Cerebellar nuclear complex (tissue), 1 donor: ENCODE results near the gene ZFYVE1.
"Not testable (repeated sequence)": the region's sequence is repeated elsewhere in the genome, so short reads cannot be mapped to it uniquely, and the experiment has no call there.

ENCODE experiments used
- DNase-seq, 2 experiments: peaks; one replicate each; lab custom pipeline; 2025; lab: John Stamatoyannopoulos, UW

ZFYVE1 gene

DNA sequence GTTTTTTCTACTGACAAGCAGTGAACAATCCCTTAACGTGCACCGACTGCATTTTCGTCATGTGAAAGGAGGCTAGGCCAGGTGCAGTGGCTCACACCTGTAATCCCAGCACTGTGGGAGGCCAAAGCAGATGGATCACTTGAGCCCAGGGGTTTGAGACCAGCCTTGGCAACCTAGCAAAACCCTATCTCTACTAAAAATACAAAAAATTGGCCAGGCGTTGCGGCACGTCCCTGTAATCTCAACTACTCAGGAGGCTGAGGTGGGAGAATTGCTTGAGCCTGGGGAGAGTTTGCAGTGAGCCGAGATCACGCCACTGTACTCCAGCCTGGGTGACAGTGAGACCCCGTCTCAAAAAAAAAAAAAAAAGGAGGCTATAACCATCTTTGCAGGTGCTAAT lies 22.3 kb downstream of the ZFYVE1 start:
- DNase-seq = not testable (repeated sequence)

DNA sequence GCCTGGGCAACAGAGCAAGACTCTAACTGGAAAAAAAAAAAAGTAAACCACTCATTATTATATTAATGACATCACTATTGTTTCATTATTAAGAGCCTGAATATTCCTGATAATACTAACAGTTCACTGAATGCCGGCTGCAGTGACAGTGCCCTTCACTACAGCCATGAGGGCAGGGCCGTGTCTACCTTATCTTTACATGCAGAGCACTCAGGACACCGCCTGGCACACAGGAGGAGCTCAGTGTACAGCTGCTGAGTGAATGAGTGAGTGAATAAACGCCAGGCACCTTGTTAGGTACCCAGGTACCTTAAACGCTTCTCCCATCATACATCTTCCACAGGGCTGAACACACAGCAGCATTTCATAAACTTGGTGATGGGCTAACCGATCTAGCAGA lies 23.2 kb downstream of the ZFYVE1 start:
- no peak for DNase-seq

DNA sequence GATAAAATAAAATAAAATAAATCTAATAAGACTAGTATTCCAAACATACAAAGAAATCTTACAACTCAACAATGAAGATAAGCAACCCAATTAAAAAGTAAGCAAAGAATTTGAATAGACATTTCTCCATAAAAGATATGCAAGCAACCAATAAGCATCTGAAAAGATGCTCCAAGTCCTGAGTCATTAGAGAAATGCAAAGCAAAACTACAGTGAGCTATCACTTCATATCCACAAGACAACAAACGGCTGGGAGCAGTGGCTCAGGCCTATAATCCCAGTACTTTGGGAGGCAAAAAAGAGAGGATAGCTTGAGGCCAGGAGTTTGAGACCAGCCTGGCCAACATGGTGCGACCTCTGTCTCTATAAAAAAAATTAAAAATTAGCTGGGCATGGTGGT lies 26.8 kb downstream of the ZFYVE1 start:
- no peak for DNase-seq

DNA sequence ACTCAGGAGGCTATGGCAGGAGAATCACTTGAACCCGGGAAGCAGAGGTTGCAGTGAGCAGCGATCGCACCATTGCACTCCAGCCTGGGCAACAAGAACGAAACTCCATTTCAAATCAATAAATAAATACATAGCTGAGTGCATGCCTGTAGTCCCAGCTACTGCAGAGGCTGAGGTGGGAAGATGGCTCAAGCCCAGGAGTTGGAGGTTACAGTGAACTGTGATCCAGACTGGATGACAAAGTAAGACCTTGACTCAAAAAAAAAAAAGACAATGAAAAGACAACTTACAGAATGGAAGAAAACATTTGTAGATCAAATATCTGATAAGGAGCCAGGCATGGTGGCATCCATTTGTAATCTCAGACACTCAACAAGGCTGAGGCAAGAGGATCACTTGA lies 27.6 kb downstream of the ZFYVE1 start:
- no peak for DNase-seq

DNA sequence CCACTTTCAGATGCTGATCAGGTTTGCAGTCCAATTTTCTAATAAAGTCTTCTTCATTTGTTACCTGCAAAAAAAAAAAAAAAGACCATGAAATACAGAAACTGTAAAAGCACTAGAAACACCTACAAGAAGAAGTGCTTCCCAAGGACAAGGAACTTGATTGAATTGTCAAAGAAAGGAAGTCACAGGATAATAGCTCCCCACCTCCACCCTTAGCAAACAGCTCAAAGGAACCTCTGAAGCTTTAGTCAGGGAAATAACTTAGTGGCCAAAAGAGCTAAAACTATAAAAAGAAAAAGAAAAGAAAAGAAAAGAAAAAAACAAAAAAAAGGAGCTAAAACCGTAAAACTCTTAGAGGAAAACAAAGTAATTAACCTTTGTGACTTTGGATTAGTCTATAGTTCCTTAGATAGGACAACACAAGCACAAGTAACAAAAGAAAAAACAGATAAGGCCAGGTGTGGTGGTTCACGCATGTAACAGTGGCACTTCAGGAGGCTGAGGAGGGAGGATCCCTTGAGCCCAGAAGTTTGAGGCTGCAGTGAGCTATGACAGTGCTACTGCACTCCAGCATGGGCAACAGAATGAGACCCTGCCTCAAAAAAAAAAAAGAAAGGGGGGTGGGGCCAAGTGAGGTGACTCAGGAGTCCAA lies 28.5 kb downstream of the ZFYVE1 start:
- no peak for DNase-seq

DNA sequence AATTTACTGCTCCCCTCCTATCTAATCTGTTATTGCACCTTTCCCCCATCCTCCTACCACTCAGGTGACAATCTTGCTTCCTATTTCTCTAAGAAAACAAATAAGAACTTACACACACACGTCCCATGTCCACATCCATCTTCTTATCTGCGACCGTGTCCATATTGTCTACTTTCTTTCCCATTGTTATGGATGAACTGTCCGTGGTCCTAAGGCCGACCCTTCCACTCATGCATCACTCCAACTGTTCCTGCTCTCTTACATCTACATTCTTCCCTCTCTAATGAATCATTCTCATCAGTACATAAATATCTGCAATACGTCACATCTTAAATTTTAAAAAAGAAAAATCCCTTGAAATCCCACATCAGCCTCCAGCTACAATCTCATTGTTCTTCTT lies 30.0 kb downstream of the ZFYVE1 start:
- no peak for DNase-seq

DNA sequence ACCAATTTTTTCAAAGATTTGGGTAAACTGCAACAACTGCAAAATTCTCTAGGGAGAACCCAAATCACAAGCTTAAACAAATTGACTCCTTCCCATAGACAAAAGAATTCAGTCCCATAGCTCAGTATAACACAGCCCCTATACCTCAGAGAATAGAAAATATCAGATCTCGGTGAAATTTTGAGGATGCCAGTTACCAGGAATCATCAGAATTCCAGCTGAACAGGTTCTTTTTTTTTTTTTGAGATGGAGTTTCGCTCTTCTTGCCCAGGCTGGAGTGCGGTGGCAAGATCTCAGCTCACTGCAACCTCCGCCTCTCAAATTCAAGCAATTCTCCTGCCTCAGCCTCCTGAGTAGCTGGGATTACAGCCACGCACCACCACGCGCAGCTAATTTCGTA lies 36.7 kb downstream of the ZFYVE1 start:
- DNase-seq = no peak

DNA sequence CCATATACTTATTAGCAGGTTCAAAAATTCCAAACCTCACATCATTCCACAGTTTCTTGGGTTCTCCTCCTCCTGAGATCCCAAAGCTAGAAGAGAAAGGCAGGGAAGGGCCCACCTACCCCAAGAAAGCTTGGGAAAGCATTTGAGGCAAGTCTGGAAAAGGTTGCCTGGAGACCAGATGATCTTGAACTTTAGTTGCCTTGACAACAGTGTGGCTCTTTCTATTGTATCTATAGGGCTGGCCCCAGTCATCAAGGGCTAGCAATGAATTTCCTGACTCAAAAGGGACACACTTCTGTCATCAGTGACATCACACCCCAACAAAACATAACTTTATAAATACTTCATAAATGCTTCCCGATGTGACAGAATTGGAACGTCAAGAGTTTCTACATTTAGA lies 40.0 kb downstream of the ZFYVE1 start:
- DNase-seq = no peak

DNA sequence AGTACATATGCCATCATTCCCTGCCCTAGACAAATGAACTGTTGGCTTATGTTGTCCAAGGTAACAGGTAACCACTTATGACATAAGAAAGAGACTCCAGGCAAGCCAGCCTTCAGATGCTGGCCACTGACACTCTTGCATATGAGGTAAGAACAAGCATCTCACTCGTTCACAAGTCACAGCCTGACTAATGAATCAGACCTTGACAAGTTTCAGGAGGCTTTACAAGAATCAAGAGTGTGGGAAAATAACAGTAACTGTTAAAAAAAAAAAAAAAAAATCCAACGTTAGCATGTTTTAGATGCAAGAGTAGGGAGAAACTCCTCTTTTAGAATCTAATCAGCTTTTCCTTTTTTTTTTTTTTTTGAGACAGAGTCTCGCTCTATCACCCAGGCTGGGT lies 40.7 kb downstream of the ZFYVE1 start:
- no peak for DNase-seq

DNA sequence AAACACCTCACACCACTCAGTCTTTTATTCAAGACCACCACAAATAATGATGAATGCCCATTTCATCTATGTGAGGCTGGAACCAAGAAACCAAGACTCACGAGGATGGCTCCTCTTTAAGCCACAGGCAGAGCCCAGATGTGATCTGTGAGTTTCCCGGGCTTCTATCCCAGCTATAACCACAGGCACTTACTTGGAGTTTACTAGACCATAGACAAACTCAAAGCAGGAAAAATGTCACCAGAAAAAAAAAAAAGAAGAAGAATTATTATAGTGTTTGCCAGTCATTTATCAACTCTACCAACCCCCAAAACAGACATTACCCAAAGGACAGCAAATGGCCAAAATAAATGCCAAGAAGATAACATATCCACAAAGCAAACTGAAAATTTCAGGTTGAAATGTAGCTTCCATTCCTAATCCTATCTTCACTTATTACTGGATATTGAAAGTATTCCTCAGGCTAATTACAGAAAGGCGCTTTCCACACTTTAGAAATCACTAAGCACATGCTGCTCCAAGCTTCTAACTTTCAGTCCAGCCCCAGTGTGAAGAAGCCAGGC lies 44.7 kb downstream of the ZFYVE1 start:
- DNase-seq = no peak

DNA sequence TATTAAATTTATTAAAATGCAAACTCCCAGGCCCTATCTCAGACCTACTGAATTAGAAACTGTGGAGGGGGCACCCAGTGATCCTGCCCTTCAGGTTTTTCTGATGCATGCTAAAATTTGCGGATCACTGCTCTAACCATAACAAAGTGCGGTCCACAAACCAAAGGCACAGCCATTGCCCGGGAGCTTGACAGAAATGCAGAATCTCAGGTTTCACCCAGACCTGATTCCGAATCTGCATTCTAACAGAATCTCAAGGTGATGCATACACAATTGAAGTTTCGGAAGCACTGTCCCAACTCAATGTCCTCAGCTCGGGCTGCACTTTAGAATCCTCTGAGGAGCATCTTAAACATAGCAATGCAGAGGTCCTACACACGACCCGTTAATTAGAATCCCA lies 46.0 kb downstream of the ZFYVE1 start:
- no peak for DNase-seq

DNA sequence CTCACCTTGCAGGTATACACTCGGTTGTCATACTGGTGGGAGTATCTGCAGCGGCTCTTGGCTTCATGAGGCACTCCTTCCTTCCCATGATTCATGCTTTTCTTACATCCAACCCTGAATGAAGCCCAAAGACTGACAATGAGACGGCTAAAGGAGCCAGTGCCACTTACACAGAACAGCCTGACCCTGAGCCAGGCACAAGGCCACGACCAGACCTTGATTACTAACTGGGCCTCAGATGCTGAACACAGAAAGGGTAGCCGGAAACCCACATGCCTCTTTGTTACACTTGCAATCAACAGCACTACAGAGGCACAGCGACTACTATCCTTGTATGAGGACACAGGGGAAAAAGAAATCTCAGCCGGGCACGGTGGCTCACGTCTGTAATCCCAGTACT lies 48.0 kb downstream of the ZFYVE1 start:
- no peak for DNase-seq

DNA sequence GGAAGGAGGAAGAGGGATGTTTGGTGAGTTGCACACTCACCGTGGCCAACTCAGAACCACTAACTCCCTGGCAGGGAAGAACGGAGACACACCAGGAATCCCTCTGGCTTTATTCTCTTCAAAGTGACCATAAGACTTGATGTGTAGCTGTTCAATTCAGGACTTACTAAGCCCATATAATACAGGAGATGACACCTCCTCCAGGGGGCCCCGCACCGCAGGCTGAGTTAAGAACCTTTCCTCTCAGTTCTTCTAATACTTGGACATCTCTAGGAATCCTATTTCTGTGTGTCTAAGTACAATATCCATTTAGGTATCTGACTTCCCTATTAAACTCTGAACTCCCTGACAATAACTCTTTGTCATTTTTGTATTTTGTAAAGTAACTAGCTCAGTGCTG lies 51.1 kb downstream of the ZFYVE1 start:
- no peak for DNase-seq

DNA sequence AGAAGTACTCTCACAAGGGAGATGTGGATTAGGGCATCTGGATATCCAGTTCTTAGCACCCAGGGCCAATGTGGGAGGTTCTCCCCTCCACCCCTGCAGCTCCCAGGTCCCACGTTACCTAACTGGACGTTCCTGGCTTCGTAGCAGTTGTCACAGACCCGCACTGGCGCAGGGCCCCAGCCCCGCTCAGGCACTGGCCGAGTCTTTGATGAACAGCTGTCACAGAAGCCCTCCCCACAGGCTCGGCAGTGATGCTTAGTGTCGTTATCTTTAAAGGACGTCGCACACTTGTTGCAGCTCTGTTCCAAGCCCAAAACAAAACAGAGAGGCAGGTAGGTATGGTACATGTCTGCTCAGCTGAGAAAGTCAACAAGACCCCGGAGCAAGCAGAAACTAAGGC lies 52.2 kb downstream of the ZFYVE1 start:
- no peak for DNase-seq

DNA sequence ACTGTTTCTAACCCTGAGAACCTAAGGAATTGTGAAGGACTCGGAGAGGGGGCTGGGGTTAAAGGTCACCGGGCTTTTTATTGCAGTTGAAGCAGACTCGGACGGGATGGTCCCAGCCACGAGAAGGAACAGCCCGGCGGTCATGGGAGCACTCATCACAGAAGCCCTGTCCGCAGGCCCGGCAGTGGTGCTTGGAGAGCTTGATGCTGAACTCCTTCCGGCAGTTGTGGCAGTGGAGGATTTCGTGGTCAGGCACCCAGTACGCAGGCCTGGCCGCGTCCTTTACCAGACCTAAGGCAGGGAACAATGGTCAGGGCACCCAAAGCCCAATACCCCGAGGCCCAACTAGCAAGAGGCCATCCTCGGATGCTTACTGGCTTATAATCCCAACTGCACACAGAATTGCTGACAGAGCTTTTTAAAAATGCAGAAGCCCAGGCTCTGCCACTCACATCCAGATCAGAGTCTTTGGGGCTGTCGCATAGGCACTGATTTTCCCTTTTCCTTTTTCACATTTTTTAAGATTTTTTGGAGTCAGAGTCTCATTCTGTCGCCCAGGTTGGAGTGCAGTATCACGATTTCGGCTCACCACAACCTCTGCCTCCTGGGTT lies 56.0 kb downstream of the ZFYVE1 start:
- no peak for DNase-seq

DNA sequence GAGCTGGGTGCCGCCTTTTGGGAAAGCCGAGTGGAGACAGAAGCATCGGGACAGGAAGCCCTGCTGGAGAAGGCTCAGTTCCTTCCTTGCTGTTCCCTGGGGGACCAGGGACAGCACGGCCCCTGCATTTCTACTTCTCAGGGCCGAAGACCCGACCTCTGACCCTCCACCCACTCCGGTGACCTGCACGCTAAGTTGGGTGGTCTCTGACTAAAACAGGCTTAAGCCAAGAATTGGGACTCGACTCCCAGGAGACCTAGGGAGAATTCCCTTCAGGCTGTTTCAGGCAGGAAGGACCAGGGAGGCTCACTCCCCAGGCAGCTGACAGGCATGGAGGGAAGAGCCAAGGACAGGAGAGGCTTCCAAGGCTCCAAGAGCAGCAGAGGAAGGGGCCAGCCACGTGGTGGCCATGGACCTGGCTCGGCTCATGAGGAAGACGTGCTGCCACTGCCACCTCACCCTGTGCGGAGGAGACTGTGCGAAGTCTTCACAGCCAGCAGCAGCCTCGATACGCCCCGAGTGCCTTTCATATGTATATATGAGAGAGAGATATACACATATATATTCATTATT lies 56.8 kb downstream of the ZFYVE1 start:
- DNase-seq = no peak

DNA sequence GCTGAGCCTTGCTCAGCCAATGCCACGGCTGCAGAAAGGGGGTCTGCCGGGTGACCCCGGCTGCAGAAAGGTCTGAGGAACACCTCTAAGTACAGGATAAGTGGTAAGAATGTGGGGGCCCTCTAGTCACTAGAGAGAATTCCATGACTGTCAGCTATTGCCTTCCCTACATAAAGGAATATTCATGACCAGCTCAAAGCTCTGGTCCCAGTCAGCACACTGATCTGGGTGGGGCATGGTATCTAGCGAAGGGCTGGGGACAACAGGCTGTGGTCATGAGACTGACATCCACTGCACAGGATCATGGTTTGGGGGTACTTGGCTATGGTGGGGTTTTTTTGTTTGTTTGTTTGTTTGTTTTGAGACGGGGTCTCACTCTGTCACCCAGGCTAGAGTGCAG lies 58.6 kb downstream of the ZFYVE1 start:
- no peak for DNase-seq

DNA sequence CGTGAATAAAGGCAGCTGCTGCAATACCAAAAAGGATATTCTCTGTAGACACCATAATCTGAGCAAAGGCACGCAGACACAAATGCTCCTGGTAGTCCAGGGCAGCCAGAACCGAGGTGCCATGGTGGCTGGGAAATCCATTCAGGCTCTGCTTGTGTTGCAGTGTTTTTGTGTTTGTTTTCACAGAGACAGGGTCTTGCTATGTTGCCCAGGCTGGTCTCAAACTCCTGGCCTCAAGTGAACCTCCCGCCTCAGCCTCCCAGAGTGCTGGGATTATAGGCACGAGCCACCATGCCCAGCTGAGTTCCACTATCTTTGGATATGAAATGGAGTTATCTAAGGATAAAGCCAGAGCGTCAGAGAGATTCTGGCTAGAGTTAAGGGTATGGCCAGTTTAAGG lies 60.9 kb downstream of the ZFYVE1 start:
- no peak for DNase-seq

DNA sequence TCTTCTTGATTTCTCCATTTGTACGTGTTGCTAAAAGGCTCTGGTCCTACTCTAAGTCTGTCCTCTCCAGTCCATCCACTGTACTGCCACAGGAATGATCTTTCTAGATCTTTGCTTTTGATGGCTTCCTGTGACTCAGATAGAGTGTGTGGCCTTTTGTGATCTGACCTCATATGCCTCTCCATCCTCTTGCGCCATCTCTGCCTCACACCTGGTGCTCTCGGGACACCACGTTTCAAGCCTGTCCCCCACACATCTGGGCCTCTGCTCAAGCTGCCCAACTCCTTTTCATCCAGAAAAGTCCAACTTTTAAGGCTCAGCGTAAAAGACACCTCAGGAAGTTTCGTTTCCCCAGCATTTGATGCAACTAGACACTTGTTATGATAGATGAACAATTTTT lies 61.7 kb downstream of the ZFYVE1 start:
- DNase-seq = no peak

DNA sequence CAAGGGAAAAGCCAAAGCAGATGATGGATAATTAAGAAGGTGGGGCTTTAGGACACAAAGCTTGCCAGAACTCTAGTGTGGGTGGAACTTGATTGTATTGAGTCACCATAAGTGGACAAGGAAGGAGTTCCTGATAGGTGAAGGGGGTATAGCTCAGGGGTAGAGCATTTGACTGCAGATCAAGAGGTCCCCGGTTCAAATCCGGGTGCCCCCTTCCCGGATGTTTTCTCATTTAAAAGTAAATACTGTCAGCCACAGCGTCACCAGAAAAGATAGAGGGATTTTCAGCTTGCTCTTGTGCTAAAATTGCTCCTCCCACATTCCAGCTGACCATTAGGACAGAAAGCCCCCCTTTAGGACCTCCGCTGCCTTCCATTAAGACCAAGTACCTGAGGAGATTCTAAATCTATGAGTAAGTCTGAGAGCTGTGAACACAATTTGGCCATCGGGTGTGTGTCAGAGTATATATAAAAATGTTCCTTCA lies 64.0 kb downstream of the ZFYVE1 start:
- no peak for DNase-seq

DNA sequence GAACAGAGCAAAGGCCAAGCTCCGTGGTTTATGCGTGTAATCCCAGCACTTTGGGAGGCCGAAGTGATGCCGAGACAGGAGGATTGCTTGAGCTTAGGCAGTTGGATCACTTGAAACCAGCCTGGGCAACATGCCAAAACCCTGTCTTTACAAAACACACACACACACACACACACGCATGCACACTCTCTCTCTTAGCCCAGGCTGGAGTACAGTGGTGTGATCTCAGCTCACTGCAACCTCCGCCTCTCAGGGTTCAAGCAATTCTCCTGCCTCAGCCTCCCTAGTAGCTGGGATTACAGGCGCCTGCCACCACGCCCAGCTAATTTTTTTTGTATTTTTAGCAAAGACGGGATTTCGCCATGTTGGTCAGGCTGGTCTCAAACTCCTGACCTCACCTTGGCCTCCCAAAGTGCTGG lies 64.6 kb downstream of the ZFYVE1 start:
- DNase-seq = not testable (repeated sequence)

DNA sequence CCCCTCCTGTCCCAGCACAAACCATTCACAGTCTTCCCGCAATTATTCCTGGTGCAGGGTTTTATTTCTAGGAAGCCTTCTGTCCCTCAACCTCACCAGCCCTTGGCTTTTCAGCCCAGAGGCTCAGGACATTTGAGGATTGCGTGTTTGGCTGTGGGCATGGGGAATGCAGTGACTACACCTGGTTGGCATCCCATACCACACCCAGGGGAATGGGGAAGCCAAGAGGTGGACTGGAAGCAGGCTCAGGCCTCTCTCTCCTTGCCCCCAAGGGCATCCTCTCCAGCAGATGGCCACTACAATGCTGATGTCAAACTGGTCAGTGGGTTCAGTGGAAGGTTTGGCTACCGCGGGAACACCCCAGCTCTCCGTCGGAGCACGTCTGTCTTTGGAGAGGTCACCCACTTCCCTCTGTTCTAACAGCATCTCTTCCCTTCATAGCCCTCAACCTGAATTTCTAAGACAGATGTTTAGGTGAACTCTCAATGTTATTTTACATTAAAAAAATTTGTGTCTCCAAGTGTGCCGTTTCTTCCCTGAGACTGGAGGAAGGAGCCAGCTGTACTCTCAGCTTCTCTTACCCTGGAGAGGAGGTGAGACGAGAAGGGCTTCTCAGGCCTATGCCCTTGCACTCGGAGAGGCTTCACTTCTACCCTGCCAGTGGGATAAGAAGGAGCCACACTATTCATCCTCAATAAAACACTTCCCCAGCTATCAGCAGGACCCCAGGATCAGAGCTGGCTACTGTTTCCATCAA lies 65.1 kb downstream of the ZFYVE1 start:
- DNase-seq = no peak

DNA sequence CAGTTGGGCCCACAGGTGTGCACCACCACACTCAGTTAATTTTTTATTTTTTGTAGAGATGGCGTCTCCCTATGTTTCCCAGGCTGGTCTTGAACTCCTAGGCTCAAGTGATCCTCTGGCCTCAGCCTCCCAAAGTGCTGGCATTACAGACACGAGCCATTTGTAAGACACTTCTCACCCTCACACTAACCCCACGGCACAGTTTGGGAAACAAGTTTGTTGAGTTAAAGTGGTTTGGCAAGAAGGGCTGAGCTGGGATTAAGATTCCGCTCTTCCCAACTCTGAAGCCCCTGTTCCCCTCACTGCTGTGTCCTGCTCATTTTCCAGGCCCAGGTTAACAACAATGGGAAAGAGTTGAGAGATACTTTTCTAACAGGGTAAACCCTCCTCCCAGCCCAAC lies 65.9 kb downstream of the ZFYVE1 start:
- not testable (repeated sequence) for DNase-seq
